Measurements from ENCODE around the gene CDH13.

DNA sequence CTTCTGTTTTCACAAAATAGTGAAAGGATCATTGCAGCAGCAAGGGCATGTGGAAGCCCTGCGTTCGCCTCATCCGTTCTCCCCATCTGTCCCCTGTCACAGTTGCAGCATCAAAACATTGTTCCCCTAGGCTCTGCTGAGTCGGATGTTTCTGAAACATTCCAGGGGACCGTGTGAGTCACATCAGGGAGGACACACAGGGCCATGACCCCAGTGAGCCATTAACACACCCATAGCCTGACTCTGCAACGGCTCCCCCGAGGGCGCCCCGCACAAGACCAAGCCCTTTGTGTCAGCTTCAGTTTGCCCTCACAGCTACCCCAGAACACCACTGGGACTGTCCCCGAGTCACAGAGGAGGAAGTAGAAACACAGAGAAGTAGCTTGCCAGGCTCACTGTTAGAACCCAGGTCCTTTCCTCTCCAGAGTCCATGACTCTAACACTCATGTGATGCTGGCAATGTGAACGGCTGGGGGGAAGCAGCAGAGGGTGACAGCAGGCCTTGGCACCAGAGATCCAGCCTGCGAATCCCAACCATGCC lies 1117.7 kb downstream of the CDH13 start:
- TF ChIP-seq EZH2phosphoT487 (IDR thresholded peaks at IDR 0.05; ENCODE audit: low read depth): no peak
- TF ChIP-seq, protein P1, sequence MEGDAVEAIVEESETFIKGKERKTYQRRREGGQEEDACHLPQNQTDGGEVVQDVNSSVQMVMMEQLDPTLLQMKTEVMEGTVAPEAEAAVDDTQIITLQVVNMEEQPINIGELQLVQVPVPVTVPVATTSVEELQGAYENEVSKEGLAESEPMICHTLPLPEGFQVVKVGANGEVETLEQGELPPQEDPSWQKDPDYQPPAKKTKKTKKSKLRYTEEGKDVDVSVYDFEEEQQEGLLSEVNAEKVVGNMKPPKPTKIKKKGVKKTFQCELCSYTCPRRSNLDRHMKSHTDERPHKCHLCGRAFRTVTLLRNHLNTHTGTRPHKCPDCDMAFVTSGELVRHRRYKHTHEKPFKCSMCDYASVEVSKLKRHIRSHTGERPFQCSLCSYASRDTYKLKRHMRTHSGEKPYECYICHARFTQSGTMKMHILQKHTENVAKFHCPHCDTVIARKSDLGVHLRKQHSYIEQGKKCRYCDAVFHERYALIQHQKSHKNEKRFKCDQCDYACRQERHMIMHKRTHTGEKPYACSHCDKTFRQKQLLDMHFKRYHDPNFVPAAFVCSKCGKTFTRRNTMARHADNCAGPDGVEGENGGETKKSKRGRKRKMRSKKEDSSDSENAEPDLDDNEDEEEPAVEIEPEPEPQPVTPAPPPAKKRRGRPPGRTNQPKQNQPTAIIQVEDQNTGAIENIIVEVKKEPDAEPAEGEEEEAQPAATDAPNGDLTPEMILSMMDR (IDR thresholded peaks at IDR 0.05; ENCODE audit: low read depth, low read length): no peak

All from OCI-LY3 (cell line).